NCI-H1417 (cell line): ENCODE results near the gene TALDO1.

Experiments used
- DNase-seq, 3 experiments: peaks; one replicate each; lab custom pipeline; 2025; lab: John Stamatoyannopoulos, UW

Gene TALDO1

GRCh38 chr11:769887-770641, 22.8 kb downstream of the TALDO1 start:
- no peak for DNase-seq

GRCh38 chr11:770642-771616, 23.7 kb downstream of the TALDO1 start:
- DNase-seq, result no peak

- DNase-seq, result no peak
These were observed 24.4 kb downstream of the TALDO1 start for GRCh38 chr11:771617-772204.

- no peak for DNase-seq
These were observed 25.4 kb downstream of the TALDO1 start for GRCh38 chr11:772429-773390.

DNA sequence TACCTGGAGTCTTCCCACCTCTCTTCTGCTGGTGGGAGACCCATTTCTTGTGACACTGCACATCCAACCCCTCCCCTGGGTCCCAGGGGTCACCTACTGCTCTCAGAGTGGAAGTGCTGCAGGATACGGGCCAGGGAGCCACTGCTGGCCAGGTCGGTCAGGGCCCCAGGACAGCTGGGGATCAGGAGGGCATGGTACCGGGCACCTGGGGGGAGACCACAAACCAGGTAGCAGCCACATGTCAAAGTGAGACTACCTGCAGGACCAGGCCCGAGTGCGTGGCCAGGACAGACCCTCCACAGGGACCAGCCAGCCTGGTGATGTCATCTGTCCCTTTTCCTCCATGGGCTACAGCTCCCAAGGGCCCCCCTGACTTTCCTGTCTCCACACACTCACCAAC, 26.2 kb downstream of the TALDO1 start:
- no peak for DNase-seq

- DNase-seq, result no peak
These were observed 26.6 kb downstream of the TALDO1 start for GRCh38 chr11:773830-774229.

DNA sequence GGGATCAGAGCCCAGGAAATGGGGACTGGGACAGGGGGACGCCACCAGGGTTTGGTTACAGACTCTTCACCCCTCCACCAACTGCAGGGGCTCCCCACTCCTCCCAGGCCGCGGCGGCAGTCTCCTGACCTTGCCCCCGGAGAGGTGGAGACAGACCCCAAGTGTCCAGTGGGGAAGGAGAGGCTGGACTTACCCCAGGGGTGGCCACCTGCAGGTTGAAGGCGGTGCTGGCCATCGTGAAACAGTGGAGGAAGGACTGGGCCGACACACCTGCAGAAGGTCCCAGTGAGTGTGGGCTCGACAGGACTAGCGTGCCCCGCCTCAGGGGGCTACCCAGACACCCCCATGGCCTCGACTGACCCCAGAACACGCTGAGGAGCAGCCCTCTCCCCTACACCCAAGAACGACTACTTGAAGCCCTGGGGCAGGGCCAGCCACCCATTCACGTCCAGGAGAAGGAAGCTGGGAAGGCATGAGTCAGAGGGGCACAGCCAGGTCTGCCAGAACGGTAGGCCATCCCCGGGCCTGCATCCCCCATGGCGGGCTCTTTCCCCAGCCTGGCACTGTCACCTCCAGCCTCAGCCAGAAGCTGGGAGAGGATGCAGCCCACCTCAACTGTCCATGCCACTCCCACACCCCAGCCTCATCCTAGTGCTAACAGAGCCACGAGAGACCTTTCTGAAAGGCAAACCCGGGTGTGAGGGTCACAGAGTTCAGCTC, 27.8 kb downstream of the TALDO1 start:
- no peak for DNase-seq

DNA sequence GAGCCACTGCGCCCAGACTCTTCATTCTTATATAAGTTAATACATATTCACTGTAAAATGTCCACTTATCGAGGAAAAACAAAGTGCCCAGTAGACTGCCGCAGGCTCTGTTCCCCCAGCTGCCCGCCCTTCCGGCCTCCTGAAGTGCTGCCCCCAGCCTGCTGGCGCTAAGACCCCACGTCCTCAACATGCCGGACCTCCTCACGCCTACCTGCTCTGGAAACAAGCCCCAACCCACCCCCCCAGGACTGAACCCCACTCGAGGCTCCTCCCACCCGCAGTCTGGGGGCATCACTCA, 28.9 kb downstream of the TALDO1 start:
- DNase-seq, result no peak

- DNase-seq, result peak in 1 of 3 experiments; percentile 63
These were observed 29.5 kb downstream of the TALDO1 start for GRCh38 chr11:776561-777287.

DNA sequence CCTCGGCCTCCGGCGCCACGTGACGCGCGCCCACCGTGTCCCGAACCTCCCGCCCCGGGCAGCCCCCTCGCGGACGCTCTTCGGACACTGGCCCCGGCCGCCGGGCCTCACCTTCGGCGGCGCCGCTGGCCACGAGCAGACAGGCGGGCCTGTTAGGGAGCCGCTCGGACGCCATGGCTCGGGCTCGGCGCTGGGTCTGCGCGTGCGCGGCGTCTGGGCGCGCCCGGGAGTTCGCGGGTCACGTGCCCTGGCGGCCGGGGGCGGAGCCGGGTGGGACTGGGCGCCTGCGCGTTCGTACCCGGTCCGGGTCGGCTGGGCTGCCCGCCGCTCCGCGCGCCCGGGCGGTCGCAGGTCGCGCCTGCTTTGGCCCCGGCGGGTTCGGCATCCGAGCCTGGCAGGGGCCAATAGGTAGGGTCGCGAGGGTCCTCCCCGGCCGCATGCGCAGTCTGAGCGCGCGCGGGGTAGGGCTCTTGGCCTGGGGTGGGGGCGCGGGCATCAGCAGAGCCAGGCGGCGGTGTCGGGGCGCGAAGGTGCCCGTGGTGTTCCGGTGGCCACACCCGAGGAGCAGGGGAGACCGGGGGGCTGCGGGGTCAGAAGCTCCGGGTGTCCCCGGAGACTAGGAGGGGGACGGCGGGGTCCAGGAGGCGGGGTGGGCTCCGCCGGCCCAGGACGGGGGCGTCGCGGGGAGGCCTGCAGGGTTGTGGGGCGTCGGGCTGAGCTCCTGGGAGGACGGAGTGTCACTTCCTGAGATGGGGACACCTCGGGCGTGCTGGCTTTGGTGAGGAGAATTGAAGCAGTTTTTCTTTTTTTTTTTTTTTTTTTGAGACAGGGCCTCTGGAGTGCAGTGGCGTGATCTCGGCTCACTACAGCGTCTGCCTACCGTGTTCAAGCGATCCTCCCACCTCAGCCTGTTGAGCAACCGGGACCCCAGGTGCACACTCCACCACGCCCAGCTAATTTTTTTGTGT, 30.3 kb downstream of the TALDO1 start, which contains the start of gene GATD1:
GATD1 (minus strand) TSS at position 200 of the 968 bp plus-strand sequence; CDS start at position 175, 25 bp downstream.
- peak; percentile 91 to 94 (median 92) for DNase-seq

DNA sequence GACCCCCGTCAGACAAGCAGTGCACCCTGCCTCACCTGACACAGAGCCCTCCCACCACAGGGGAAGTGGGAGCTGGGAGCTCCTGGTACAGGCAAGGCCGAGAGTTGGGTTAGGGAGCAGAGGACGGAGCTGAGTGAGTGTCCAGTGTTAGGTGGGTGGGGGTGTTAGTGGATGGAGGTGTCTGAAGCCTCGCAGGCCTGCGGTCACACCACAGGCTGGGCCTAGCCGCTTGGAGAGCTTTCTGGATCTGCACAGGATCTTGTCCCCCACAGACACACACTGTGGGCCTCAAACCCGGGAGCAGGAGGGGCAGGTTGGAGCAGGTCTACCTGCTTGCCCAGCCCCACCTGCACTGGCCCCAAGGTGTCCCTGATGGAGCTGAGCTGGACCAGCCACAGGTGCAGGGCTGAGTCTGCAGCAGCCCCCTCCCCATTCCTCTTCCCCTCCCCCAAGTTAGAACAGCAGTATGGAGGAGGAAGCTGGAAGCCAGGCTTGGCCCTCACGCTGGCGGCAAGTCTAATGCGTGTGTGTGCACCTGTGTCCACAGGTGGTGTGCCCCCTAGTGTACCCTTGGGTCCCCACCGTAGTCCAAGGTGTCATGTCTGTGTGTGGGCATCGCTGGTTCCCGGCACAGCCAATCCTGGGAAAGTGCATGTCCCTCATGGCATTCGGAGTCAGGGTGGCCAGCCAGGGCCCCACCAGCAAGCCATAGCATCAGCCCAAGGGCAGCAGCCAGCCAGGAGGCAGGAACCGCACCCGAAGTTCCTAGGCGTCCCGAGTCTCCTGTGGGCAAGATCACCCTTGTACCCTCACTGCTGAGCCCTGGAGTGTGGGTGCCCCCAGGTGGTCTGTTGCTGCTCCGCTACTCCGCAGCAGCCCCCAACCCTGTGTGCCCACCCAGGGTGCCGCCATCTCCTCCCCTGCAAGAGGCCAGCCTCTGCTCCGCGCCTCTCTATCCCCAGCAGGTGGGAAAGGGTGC, 32.0 kb downstream of the TALDO1 start:
- no peak for DNase-seq

GRCh38 chr11:779955-780532, 32.8 kb downstream of the TALDO1 start:
- DNase-seq, result no peak

DNA sequence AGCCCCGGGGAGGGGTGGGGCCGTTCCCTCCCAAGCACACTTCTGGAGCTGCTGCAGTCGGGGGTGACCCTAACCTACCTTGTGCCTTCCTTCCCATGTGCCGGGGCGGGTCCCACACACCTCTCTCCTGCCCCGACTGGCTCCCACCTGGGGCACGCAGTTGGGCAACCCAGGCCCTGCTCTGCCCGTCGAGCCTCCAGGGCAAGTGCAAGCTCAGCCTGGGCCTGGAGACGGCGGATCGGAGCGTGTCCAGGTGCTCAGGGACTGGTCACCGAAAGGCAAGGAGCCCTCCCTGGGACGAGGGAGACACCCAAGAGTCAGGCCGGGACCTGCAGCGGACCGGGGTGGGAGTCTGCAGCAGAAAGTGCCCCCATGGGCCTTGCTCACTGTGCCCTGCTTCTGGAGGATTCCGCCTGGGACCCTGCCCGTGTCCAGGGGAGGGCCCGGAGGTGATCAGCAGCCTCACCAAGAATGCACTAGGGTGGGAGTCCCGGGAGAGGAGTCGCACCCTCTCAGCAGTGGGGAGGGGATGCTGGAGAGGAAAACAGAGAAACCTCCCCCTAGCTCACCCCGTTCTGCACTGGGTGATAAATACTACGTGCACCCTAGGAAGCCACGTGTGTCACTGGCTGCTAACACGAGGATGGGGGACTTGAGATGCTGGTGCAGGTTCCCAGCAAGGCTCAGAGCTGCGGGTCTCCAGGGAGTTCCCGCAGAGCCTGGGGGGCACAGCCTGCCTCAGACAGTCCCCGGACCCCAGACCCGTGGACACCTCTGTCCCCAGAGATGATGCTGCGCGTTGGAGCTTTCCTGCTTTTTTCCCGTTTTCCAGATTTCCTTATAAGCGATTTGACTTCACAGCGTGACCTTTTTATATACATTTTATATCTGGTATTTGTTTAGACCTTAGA, 35.3 kb downstream of the TALDO1 start:
- DNase-seq, result no peak

- peak in 1 of 3 experiments; percentile 81 for DNase-seq
These were observed 36.3 kb downstream of the TALDO1 start for GRCh38 chr11:783581-784015.

DNA sequence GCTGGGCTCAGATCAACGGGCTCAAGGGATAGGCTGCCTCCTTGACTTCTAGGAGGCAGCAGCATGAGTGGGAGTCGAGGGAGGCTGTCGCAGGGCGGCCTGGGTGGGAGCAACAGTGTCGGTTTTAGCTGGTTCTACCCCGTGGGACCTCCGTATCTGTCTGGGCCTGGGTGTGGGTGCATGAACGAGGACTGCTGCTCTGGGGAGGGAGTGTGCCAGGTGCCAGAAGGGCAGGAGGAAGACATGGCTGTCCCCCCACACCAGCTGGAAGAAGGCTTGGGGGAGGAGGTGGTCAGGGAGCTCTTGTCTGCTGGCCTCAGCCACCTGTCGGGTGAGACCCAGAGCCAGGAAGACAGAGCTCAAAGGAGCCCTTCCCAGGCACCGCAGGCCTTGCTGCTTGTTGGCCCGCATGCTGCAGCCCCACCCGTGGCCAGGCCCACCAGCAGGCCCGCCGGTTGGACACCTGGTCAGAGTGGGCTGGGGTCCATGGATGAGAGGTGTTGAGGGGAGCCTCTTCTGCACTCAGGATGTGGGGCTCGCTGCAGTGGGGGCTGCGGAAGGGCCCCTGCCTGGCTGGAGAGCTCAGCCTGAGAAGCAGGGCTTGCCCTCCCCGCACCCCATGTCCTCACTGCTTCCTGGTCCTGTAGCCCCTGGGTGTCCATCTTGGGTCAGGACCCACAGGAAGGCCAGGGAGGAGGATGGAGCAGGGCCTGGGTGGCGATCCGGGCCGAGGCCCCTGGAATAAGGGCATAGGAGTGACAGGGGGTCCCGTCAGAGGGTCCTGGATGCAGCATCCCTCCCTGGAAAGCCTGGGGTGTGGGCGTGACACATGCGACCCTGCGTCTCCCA, 39.2 kb downstream of the TALDO1 start:
- no peak for DNase-seq
